HG02759 (cell line): Measurements from ENCODE around the gene PDLIM5.
"Not testable (repeated sequence)": the region's sequence is repeated elsewhere in the genome, so short reads cannot be mapped to it uniquely, and the experiment has no call there.

Experiments used
- ATAC-seq: cut with Tn5 transposase; IDR thresholded peaks from one replicate; pipeline ENCODE4 v1.9.1; 2021; ENCODE audit warnings: mild to moderate bottlenecking, moderate library complexity; ENCODE audit not compliant: unreplicated experiment

The PDLIM5 gene

GRCh38 chr4:94451695-94452475 is at the start of gene PDLIM5:
Gene PDLIM5, plus strand, starts transcription at chr4:94451942. Its CDS starts 3,347 bp downstream, at chr4:94455289.
- ATAC-seq: peak; percentile 88

- not testable (repeated sequence) for ATAC-seq
Measured at GRCh38 chr4:94402439-94402838, 49.3 kb upstream of the PDLIM5 start.

- ATAC-seq: no peak
Measured at GRCh38 chr4:94403751-94404150, 48.0 kb upstream of the PDLIM5 start.

GRCh38 chr4:94406668-94407437 is 44.9 kb upstream of the PDLIM5 start:
- ATAC-seq: peak; percentile 85

- no peak for ATAC-seq
Measured at GRCh38 chr4:94407846-94408245, 43.9 kb upstream of the PDLIM5 start.

GRCh38 chr4:94408549-94409374 is 43.0 kb upstream of the PDLIM5 start:
- ATAC-seq: no peak

GRCh38 chr4:94409375-94409679 is 42.4 kb upstream of the PDLIM5 start:
- ATAC-seq: no peak

GRCh38 chr4:94409962-94410361 is 41.8 kb upstream of the PDLIM5 start:
- no peak for ATAC-seq

GRCh38 chr4:94410678-94411206 is 41.0 kb upstream of the PDLIM5 start:
- ATAC-seq: no peak

- no peak for ATAC-seq
Measured at GRCh38 chr4:94411296-94411695, 40.4 kb upstream of the PDLIM5 start.

- no peak for ATAC-seq
Measured at GRCh38 chr4:94412019-94412657, 39.6 kb upstream of the PDLIM5 start.

- ATAC-seq: no peak
Measured at GRCh38 chr4:94412658-94413038, 39.1 kb upstream of the PDLIM5 start.

GRCh38 chr4:94413085-94413840 is 38.5 kb upstream of the PDLIM5 start:
- ATAC-seq: no peak

GRCh38 chr4:94414907-94415306 is 36.8 kb upstream of the PDLIM5 start:
- ATAC-seq: no peak

- no peak for ATAC-seq
Measured at GRCh38 chr4:94415448-94415847, 36.3 kb upstream of the PDLIM5 start.

GRCh38 chr4:94416335-94416734 is 35.4 kb upstream of the PDLIM5 start:
- ATAC-seq: no peak

- ATAC-seq: no peak
Measured at GRCh38 chr4:94416981-94417380, 34.8 kb upstream of the PDLIM5 start.

- no peak for ATAC-seq
Measured at GRCh38 chr4:94419549-94419948, 32.2 kb upstream of the PDLIM5 start.

- ATAC-seq: no peak
Measured at GRCh38 chr4:94419956-94420355, 31.8 kb upstream of the PDLIM5 start.

GRCh38 chr4:94420356-94420755 is 31.4 kb upstream of the PDLIM5 start:
- no peak for ATAC-seq
